ENCODE data around the gene PYGO1.
"Not testable (repeated sequence)": the region's sequence is repeated elsewhere in the genome, so short reads cannot be mapped to it uniquely, and the experiment has no call there.

Gene PYGO1

GRCh38 chr15:55515491-55515890 lies 72.7 kb downstream of the PYGO1 start:
- Histone ChIP-seq H3K27ac (no peak overlapping the region), H3K9ac (no peak overlapping the region), H3K9me3 (0 out of 2 replicates have a peak, but pooled peaks cover under 1% of the 10 kb centered on the region), H3K27me3 (no peaks in the 10 kb centered on the region), H3K36me3 (no peaks in the 10 kb centered on the region), H4K20me1 (no peaks in the 10 kb centered on the region), H3K4me2 (no peak overlapping the region), H3K4me1 (no peaks in the 10 kb centered on the region), H3K4me3 (no peak overlapping the region)
- no peak for TF ChIP-seq Cebpa-rat (IDR thresholded peaks at IDR 0.05)

- Histone ChIP-seq H4K20me1 (no peaks in the 10 kb centered on the region), H3K4me1 (no peaks in the 10 kb centered on the region), H3K9me3 (no peaks in the 10 kb centered on the region), H3K27me3 (no peaks in the 10 kb centered on the region), H3K36me3 (no peaks in the 10 kb centered on the region), H3K9ac (no peak overlapping the region), H3K4me3 (no peak overlapping the region), H3K27ac (no peak overlapping the region), H3K4me2 (no peak overlapping the region)
- TF ChIP-seq Cebpa-rat (IDR thresholded peaks at IDR 0.05) = no peak
These were observed 73.7 kb downstream of the PYGO1 start for GRCh38 chr15:55514414-55514850.

- H3K4me2 ChIP-seq, H3K9ac ChIP-seq, H3K4me3 ChIP-seq, H3K36me3 ChIP-seq, H4K20me1 ChIP-seq, H3K9me3 ChIP-seq, H3K27me3 ChIP-seq, H3K4me1 ChIP-seq, H3K27ac ChIP-seq: not testable (repeated sequence)
These were observed 74.3 kb downstream of the PYGO1 start for GRCh38 chr15:55513621-55514413.

- Histone ChIP-seq H3K4me2 (no peak overlapping the region), H3K36me3 (no peaks in the 10 kb centered on the region), H3K9me3 (no peaks in the 10 kb centered on the region), H3K9ac (no peak overlapping the region), H3K4me3 (no peak overlapping the region), H3K4me1 (no peaks in the 10 kb centered on the region), H4K20me1 (no peaks in the 10 kb centered on the region), H3K27ac (no peak overlapping the region), H3K27me3 (no peaks in the 10 kb centered on the region)
- no peak for TF ChIP-seq Cebpa-rat (IDR thresholded peaks at IDR 0.05)
These were observed 75.0 kb downstream of the PYGO1 start for GRCh38 chr15:55513152-55513551.

- Histone ChIP-seq H3K27me3 (no peaks in the 10 kb centered on the region), H3K4me2 (no peak overlapping the region), H3K9me3 (peaks cover 4% of the 10 kb centered on the region; the same call in 1 of the 2 replicates), H3K4me3 (no peak overlapping the region), H4K20me1 (no peaks in the 10 kb centered on the region), H3K4me1 (no peaks in the 10 kb centered on the region), H3K27ac (no peak overlapping the region), H3K36me3 (no peaks in the 10 kb centered on the region), H3K9ac (no peak overlapping the region)
- TF ChIP-seq Cebpa-rat (IDR thresholded peaks at IDR 0.05) = no peak
These were observed 80.6 kb downstream of the PYGO1 start for GRCh38 chr15:55507567-55507966.

GRCh38 chr15:55505407-55505806 lies 82.7 kb downstream of the PYGO1 start:
- H3K9ac ChIP-seq, H3K4me2 ChIP-seq, H3K36me3 ChIP-seq, H3K27me3 ChIP-seq, H3K4me1 ChIP-seq, H4K20me1 ChIP-seq, H3K27ac ChIP-seq, H3K9me3 ChIP-seq, H3K4me3 ChIP-seq: not testable (repeated sequence)

GRCh38 chr15:55499151-55499550 lies 89.0 kb downstream of the PYGO1 start:
- Histone ChIP-seq H3K36me3 (no peaks in the 10 kb centered on the region), H3K9ac (no peak overlapping the region), H4K20me1 (no peaks in the 10 kb centered on the region), H3K4me2 (no peak overlapping the region), H3K4me1 (no peaks in the 10 kb centered on the region), H3K4me3 (no peak overlapping the region), H3K9me3 (peaks cover 16% of the 10 kb centered on the region), H3K27ac (no peak overlapping the region), H3K27me3 (no peaks in the 10 kb centered on the region)
- TF ChIP-seq Cebpa-rat (IDR thresholded peaks at IDR 0.05) = no peak

- H3K4me1 ChIP-seq, H3K27ac ChIP-seq, H3K36me3 ChIP-seq, H3K27me3 ChIP-seq, H3K9ac ChIP-seq, H4K20me1 ChIP-seq: not testable (repeated sequence)
- Histone ChIP-seq H3K4me2 (peak overlapping the region; percentile 39), H3K9me3 (peaks cover 15% of the 10 kb centered on the region), H3K4me3 (peak overlapping the region; percentile 45)
These were observed 89.8 kb downstream of the PYGO1 start for GRCh38 chr15:55498109-55498938.

GRCh38 chr15:55496716-55497115 lies 91.4 kb downstream of the PYGO1 start:
- no peak overlapping the region for H3K4me3 ChIP-seq
- no peaks in the 10 kb centered on the region for H4K20me1 ChIP-seq
- H3K4me1 ChIP-seq = no peaks in the 10 kb centered on the region
- H3K9ac ChIP-seq = no peak overlapping the region
- no peaks in the 10 kb centered on the region for H3K36me3 ChIP-seq
- H3K9me3 ChIP-seq = peaks cover 15% of the 10 kb centered on the region
- H3K27ac ChIP-seq = no peak overlapping the region
- TF ChIP-seq Cebpa-rat (IDR thresholded peaks at IDR 0.05) = no peak
- H3K4me2 ChIP-seq = no peak overlapping the region
- H3K27me3 ChIP-seq = no peaks in the 10 kb centered on the region

GRCh38 chr15:55494931-55495330 lies 93.2 kb downstream of the PYGO1 start:
- Histone ChIP-seq H3K4me2 (no peak overlapping the region), H3K4me1 (no peaks in the 10 kb centered on the region), H4K20me1 (no peaks in the 10 kb centered on the region), H3K4me3 (no peak overlapping the region), H3K27me3 (no peaks in the 10 kb centered on the region), H3K36me3 (no peaks in the 10 kb centered on the region), H3K9ac (no peak overlapping the region), H3K9me3 (peaks cover 15% of the 10 kb centered on the region), H3K27ac (no peak overlapping the region)
- TF ChIP-seq Cebpa-rat (IDR thresholded peaks at IDR 0.05) = no peak

GRCh38 chr15:55488952-55489600 lies 99.1 kb downstream of the PYGO1 start:
- H3K9me3 ChIP-seq = peaks cover 17% of the 10 kb centered on the region
- not testable (repeated sequence) for H3K4me2 ChIP-seq, H3K9ac ChIP-seq, H3K27ac ChIP-seq, H3K36me3 ChIP-seq, H3K4me1 ChIP-seq, H4K20me1 ChIP-seq, H3K27me3 ChIP-seq, H3K4me3 ChIP-seq

Data from BLaER1 (cell line).